Neuronal stem cell (in vitro differentiated cells): ENCODE results near the gene CAMTA1.

Experiments
- DNase-seq: peaks from one replicate; pipeline ENCODE4 v3.0.0-alpha.2; 2013; ENCODE audit warnings: low spot score
- H2AFZ ChIP-seq: one replicate; pipeline ENCODE4 v1.6.1; 2013; ENCODE audit warnings: mild to moderate bottlenecking, low read length, inconsistent platforms
- H2AK5ac ChIP-seq: 2 replicates; pipeline ENCODE4 v1.6.1; 2013; ENCODE audit warnings: low read depth, mild to moderate bottlenecking, inconsistent platforms, low read length, moderate library complexity, mixed read lengths
- H2BK120ac ChIP-seq: 2 replicates; pipeline ENCODE4 v1.6.1; 2013; ENCODE audit warnings: low read depth, mild to moderate bottlenecking, inconsistent platforms, low read length, moderate library complexity, mixed read lengths
- H2BK12ac ChIP-seq: one replicate; pipeline ENCODE4 v1.6.1; 2013; ENCODE audit warnings: low read length, inconsistent platforms
- H2BK15ac ChIP-seq: 2 replicates; pipeline ENCODE4 v1.6.1; 2013; ENCODE audit warnings: mild to moderate bottlenecking, low read length, inconsistent platforms, mixed read lengths
- H2BK5ac ChIP-seq: one replicate; pipeline ENCODE4 v1.6.1; 2013; ENCODE audit warnings: inconsistent platforms, mild to moderate bottlenecking, low read length, moderate library complexity
- H3K14ac ChIP-seq: one replicate; pipeline ENCODE4 v1.6.1; 2013; ENCODE audit warnings: low read length, inconsistent platforms
- H3K18ac ChIP-seq: 2 replicates; pipeline ENCODE4 v1.6.1; 2013; ENCODE audit warnings: low read length, inconsistent platforms
- H3K23ac ChIP-seq: 2 replicates; pipeline ENCODE4 v1.6.1; 2013; ENCODE audit warnings: low read depth, mild to moderate bottlenecking, mixed read lengths, low read length, inconsistent platforms; ENCODE audit not compliant: poor library complexity
- H3K27ac ChIP-seq: replicated peaks from 3 replicates; pipeline ENCODE4 v1.5.1; 2013; ENCODE audit warnings: low read length, inconsistent platforms
- H3K27me3 ChIP-seq, 3 experiments: 2 replicates each; pipeline ENCODE4 v1.6.1; 2013; ENCODE audit warnings: low read length in 3 of 3, mild to moderate bottlenecking in 2 of 3, inconsistent platforms in 1 of 3, low read depth in 1 of 3, mixed read lengths in 1 of 3, moderate library complexity in 1 of 3; ENCODE audit not compliant: control insufficient read depth in 3 of 3, insufficient read depth in 3 of 3
- H3K36me3 ChIP-seq, 2 donors: replicated peaks in 1 of 2; 2 replicates each; pipeline ENCODE4 v1.6.1; 2013; ENCODE audit warnings: low read length in 2 of 2; ENCODE audit not compliant: control insufficient read depth in 2 of 2, insufficient read depth in 2 of 2
- H3K4ac ChIP-seq: 2 replicates; pipeline ENCODE4 v1.6.1; 2013; ENCODE audit warnings: inconsistent platforms, mild to moderate bottlenecking, low read length, moderate library complexity
- H3K4me1 ChIP-seq, 2 donors: 1 replicate in 1 of 2; 2 replicates in 1 of 2; pipeline ENCODE4 v1.6.1; 2013; ENCODE audit warnings: low read length in 2 of 2, low read depth in 1 of 2; ENCODE audit not compliant: control insufficient read depth in 2 of 2, insufficient read depth in 1 of 2
- H3K4me2 ChIP-seq: one replicate; pipeline ENCODE4 v1.6.1; 2013; ENCODE audit warnings: mild to moderate bottlenecking, low read length, inconsistent platforms; ENCODE audit not compliant: insufficient read depth, poor library complexity, severe bottlenecking
- H3K4me3 ChIP-seq, 2 donors: 2 replicates each; pipeline ENCODE4 v1.5.1; 2013; ENCODE audit warnings: low read length in 2 of 2, mild to moderate bottlenecking in 2 of 2, inconsistent platforms in 1 of 2, moderate library complexity in 1 of 2
- H3K79me1 ChIP-seq: one replicate; pipeline ENCODE4 v1.6.1; 2013; ENCODE audit warnings: low read depth, mild to moderate bottlenecking, inconsistent platforms, low read length, moderate library complexity
- H3K9ac ChIP-seq: one replicate; pipeline ENCODE4 v1.6.1; 2013; ENCODE audit warnings: mild to moderate bottlenecking, low read depth, low read length, inconsistent platforms; ENCODE audit not compliant: poor library complexity
- H3K9me3 ChIP-seq, 2 donors: replicated peaks in 1 of 2; 2 replicates each; pipeline versions ENCODE3 to v1.6.1; 2013; ENCODE audit warnings: low read length in 2 of 2, mild to moderate bottlenecking in 2 of 2, inconsistent platforms in 1 of 2, low read depth in 1 of 2, mixed read lengths in 1 of 2, moderate library complexity in 1 of 2; ENCODE audit not compliant: control insufficient read depth in 2 of 2, insufficient read depth in 1 of 2
- H4K8ac ChIP-seq: one replicate; pipeline ENCODE4 v1.6.1; 2013; ENCODE audit warnings: low read depth, mild to moderate bottlenecking, inconsistent platforms, low read length, moderate library complexity
- H4K91ac ChIP-seq: one replicate; pipeline ENCODE4 v1.6.1; 2013; ENCODE audit warnings: low read length, low read depth, mild to moderate bottlenecking, inconsistent platforms; ENCODE audit not compliant: poor library complexity
- whole genome bisulfite sequencing, 2 donors: extraction: QIAGEN DNeasy Blood & Tissue Kit; methylation state at CpG; one replicate each; pipeline ENCODE4 v1.1.7; 2013; ENCODE audit warnings: missing lambda C conversion rate in 2 of 2, mixed read lengths in 1 of 2; ENCODE audit not compliant: insufficient read length in 2 of 2, insufficient replicate concordance in 1 of 2; ENCODE audit errors: extremely low coverage in 2 of 2; 5-methylcytosine and 5-hydroxymethylcytosine counted together

CAMTA1 gene

DNA sequence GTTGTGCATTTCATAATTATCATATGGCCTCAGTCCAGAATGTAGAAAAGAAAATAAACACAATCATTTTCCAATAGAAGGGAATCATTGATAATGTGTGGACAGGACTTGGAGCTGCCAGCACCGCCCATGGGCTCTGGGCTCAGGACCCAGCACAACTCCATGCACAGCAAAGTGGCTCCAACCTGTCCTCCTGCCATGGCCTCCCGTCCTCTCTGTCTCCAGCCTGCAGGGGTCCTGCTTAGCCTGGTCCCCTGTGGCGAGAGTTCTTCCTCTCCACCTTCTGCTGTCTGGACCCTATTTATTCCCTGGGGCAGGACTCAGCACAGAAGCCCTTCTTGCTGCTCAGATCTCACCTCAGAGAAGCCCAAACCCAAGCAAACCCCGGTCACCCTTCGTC, 154.1 kb downstream of the CAMTA1 start:
- no peak overlapping the region for H2BK15ac ChIP-seq
- H3K14ac ChIP-seq, result peak overlapping the region; percentile 63
- no peak overlapping the region for H3K4me2 ChIP-seq
- H3K4ac ChIP-seq, result no peak overlapping the region
- H3K27me3 ChIP-seq, result peaks cover 0 to 19% (median 0%) of the 10 kb centered on the region in 3 experiments
- no peak overlapping the region for H2BK12ac ChIP-seq
- no peak overlapping the region for H3K27ac ChIP-seq
- H3K9ac ChIP-seq, result no peak overlapping the region
- peak overlapping the region; percentile 64 for H3K18ac ChIP-seq
- no peak overlapping the region for H4K8ac ChIP-seq
- H4K91ac ChIP-seq, result no peak overlapping the region
- no peak overlapping the region for H2AFZ ChIP-seq
- peak overlapping the region; percentile 17 for H3K23ac ChIP-seq
- H2BK5ac ChIP-seq, result no peak overlapping the region
- DNase-seq, result no peak
- H3K79me1 ChIP-seq, result peaks cover 1% of the 10 kb centered on the region
- no peaks in the 10 kb centered on the region for H3K9me3 ChIP-seq
- H3K4me1 ChIP-seq, result no peaks in the 10 kb centered on the region
- no peak overlapping the region for H2BK120ac ChIP-seq
- H2AK5ac ChIP-seq, result peak overlapping the region; percentile 61
- no peak overlapping the region for H3K4me3 ChIP-seq
- no peaks in the 10 kb centered on the region for H3K36me3 ChIP-seq
- no CpG with 5 or more reads among the region's 5 CpGs for WGBS, 2 donors

DNA sequence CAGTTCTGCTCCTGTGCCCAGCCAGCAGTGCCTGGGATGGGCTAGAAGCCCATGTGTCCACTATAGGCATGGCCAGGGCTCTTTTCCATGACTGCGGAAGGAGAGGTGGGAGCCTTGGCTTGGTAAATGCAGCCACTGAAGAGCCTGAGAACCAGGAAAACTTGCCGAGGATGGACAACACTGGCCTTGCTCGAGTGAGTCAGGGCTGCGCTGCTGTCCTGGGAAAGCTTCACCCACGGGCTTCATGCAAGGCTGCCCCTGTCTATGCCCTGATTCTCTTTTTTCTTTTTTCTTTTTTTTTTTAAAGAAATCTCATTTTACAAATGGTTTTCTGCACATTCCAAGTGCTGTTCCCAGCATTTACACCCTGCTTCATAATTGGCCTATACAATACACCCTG, 156.5 kb downstream of the CAMTA1 start:
- no peaks in the 10 kb centered on the region for H3K4me1 ChIP-seq
- H3K4me3 ChIP-seq, result no peak overlapping the region
- H3K23ac ChIP-seq, result no peak overlapping the region
- no peak overlapping the region for H2BK12ac ChIP-seq
- no peaks in the 10 kb centered on the region for H3K9me3 ChIP-seq
- H3K18ac ChIP-seq, result peak overlapping the region; percentile 65
- no peak overlapping the region for H3K4ac ChIP-seq
- H3K79me1 ChIP-seq, result peaks cover 2% of the 10 kb centered on the region
- no peak overlapping the region for H2AFZ ChIP-seq
- H3K27me3 ChIP-seq, result no peaks in the 10 kb centered on the region
- no peak overlapping the region for H3K4me2 ChIP-seq
- H3K36me3 ChIP-seq, result no peaks in the 10 kb centered on the region
- H3K14ac ChIP-seq, result no peak overlapping the region
- no peak overlapping the region for H3K27ac ChIP-seq
- no peak for DNase-seq
- no peak overlapping the region for H2BK120ac ChIP-seq
- H4K91ac ChIP-seq, result no peak overlapping the region
- no CpG with 5 or more reads among the region's 5 CpGs for WGBS, 2 donors
- H2AK5ac ChIP-seq, result no peak overlapping the region
- H4K8ac ChIP-seq, result no peak overlapping the region
- no peak overlapping the region for H2BK15ac ChIP-seq
- no peak overlapping the region for H3K9ac ChIP-seq
- H2BK5ac ChIP-seq, result no peak overlapping the region

DNA sequence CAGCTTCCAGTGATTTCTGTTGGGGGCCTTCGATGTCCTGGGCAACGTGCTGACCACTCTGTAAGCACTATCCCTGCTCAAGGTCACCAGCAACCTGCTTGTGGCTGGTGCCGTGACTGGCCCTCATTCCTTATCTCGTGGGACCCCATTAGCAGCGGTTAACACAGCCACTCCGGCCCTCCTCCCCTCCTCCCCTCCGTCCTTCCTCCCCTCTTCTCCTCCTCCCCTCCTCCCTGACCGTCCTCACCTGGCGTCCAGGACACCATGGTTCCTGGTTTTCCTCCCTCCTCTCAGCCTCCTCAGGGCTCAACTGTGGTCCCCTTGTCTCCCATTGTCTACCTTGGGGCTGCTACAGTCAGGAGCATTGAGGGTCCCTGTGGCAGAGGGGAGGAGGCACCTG, 157.7 kb downstream of the CAMTA1 start:
- Histone ChIP-seq H3K27ac (no peak overlapping the region), H3K4ac (no peak overlapping the region), H2BK120ac (no peak overlapping the region), H3K4me1 (no peaks in the 10 kb centered on the region), H2BK12ac (no peak overlapping the region), H3K18ac (no peak overlapping the region), H2BK15ac (peak overlapping the region; percentile 18), H2BK5ac (no peak overlapping the region), H3K14ac (no peak overlapping the region), H4K91ac (no peak overlapping the region), H3K9ac (no peak overlapping the region), H2AFZ (no peak overlapping the region), H3K79me1 (peaks cover 2% of the 10 kb centered on the region), H4K8ac (no peak overlapping the region), H3K36me3 (no peaks in the 10 kb centered on the region), H3K4me3 (no peak overlapping the region), H3K27me3 (no peaks in the 10 kb centered on the region), H2AK5ac (peak overlapping the region; percentile 73), H3K4me2 (no peak overlapping the region), H3K9me3 (no peaks in the 10 kb centered on the region), H3K23ac (peak overlapping the region; percentile 82)
- no peak for DNase-seq
- WGBS, 2 donors, result no CpG with 5 or more reads among the region's 9 CpGs

DNA sequence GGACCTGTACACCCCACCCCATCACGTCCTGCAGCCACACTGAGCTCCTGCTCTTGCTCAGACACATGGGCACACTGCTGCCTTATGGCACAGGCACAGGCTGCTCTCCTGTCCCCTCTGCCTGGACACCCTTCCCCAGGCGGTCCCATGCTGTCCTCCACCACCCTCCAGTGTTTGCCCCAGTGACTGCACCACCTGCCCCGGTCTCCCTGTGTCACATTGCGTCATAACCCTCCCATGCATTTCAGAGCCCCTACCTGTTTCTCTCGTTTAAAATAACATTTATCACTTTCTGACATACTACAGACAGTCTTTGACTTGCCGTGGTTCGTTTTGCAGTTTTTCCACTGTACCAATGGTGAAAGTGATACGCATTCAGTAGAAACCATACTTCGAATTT, 159.2 kb downstream of the CAMTA1 start:
- Histone ChIP-seq H2AK5ac (no peak overlapping the region), H4K8ac (no peak overlapping the region)

More for the DNA sequence above, 159.2 kb downstream of the CAMTA1 start:
- Histone ChIP-seq H3K23ac (peak overlapping the region; percentile 95), H3K18ac (peak overlapping the region; percentile 68), H3K4me1 (no peaks in the 10 kb centered on the region), H3K9me3 (no peaks in the 10 kb centered on the region), H2BK120ac (no peak overlapping the region), H3K79me1 (peaks cover 2% of the 10 kb centered on the region), H4K91ac (no peak overlapping the region), H3K36me3 (no peaks in the 10 kb centered on the region), H3K14ac (no peak overlapping the region), H3K4me2 (no peak overlapping the region), H2BK12ac (no peak overlapping the region), H3K4ac (no peak overlapping the region), H3K4me3 (no peak overlapping the region), H2BK15ac (no peak overlapping the region), H3K27ac (no peak overlapping the region), H3K27me3 (no peaks in the 10 kb centered on the region), H2AFZ (no peak overlapping the region), H3K9ac (no peak overlapping the region), H2BK5ac (no peak overlapping the region)
- WGBS, 2 donors, result no CpG with 5 or more reads among the region's 9 CpGs
- DNase-seq, result no peak
